Panc1 (cell line): Measurements from ENCODE around the gene PLEKHG7. TPM values are rescaled to one million over a fixed set of nuclear protein-coding genes. Genes with fewer than 3 reads are reported as not detected.
"Not testable (repeated sequence)": the region's sequence is repeated elsewhere in the genome, so short reads cannot be mapped to it uniquely, and the experiment has no call there.

ENCODE experiments used
- ATAC-seq: fragments of 200-7000 bp; cut with Tn5 transposase; 2 replicates; pipeline ENCODE4 v1.9.1; 2020; ENCODE audit warnings: mild to moderate bottlenecking, moderate library complexity
- BruUV-seq: library from RNA; stranded (reverse); fragments of 400-500 nt; replicated peaks from 2 replicates; lab custom pipeline; 2021; lab: Mats Ljungman, UMichigan
- CTCF ChIA-PET: fragments of 300-600 bp; sonication (Branson Sonifier 250); formaldehyde crosslinking; loops from one replicate; lab custom pipeline; 2022; ENCODE audit warnings: antibody characterized with exemption; lab: Charles Lee
- POLR2A ChIA-PET: fragments of 300-600 bp; sonication (Branson Sonifier 250); formaldehyde crosslinking; loops from one replicate; lab custom pipeline; 2022; ENCODE audit warnings: antibody characterized with exemption; lab: Charles Lee
- DNase-seq: peaks from one replicate; pipeline ENCODE4 v3.0.0-alpha.2; 2010; ENCODE audit warnings: low read depth, low spot score
- H3K27ac ChIP-seq: 2 replicates; pipeline ENCODE4 v1.5.1; 2011; ENCODE audit warnings: mild to moderate bottlenecking, low read length, inconsistent platforms
- H3K27me3 ChIP-seq: fragments of 200-500 bp; sonication (Bioruptor generic); 2 replicates; pipeline ENCODE4 v1.6.0; 2014; ENCODE audit warnings: low read length, inconsistent platforms; ENCODE audit not compliant: control insufficient read depth, insufficient read depth
- H3K36me3 ChIP-seq: fragments of 200-500 bp; sonication (Bioruptor generic); 2 replicates; pipeline ENCODE4 v1.5.1; 2014; ENCODE audit warnings: inconsistent platforms, mild to moderate bottlenecking, low read length, moderate library complexity; ENCODE audit not compliant: control insufficient read depth, insufficient read depth
- H3K4me1 ChIP-seq: 2 replicates; pipeline ENCODE4 v1.5.1; 2011; ENCODE audit warnings: inconsistent platforms, mild to moderate bottlenecking, low read length, moderate library complexity; ENCODE audit not compliant: control insufficient read depth, insufficient read depth
- H3K4me3 ChIP-seq, 2 experiments: 2 replicates each; pipeline ENCODE4 v1.5.1; 2011 to 2012; ENCODE audit warnings: low read depth in 2 of 2, low read length in 2 of 2, mild to moderate bottlenecking in 2 of 2, inconsistent platforms in 1 of 2, moderate library complexity in 1 of 2
- H3K9me3 ChIP-seq: fragments of 200-500 bp; sonication (Bioruptor generic); 2 replicates; pipeline ENCODE4 v1.5.1; 2014; ENCODE audit warnings: low read depth, mild to moderate bottlenecking, inconsistent platforms, low read length, moderate library complexity; ENCODE audit not compliant: control insufficient read depth, insufficient read depth
- CTCF ChIP-seq: fragments of 450-650 bp; IDR thresholded peaks from 2 replicates; pipeline ENCODE4 v1.5.1; 2017; ENCODE audit warnings: mild to moderate bottlenecking
- POLR2AphosphoS5 ChIP-seq: IDR thresholded peaks from 2 replicates; pipeline ENCODE4 v1.6.1; 2012; ENCODE audit warnings: mild to moderate bottlenecking, low read depth, low read length, moderate library complexity
- REST ChIP-seq, 2 experiments: IDR thresholded peaks; 2 replicates each; pipeline ENCODE4 v1.6.1; 2011 to 2012; ENCODE audit warnings: low read depth in 2 of 2, control low read depth in 1 of 2, low read length in 1 of 2, mild to moderate bottlenecking in 1 of 2, moderate library complexity in 1 of 2; ENCODE audit not compliant: insufficient read depth in 1 of 2
- SIN3A ChIP-seq: IDR thresholded peaks from 2 replicates; pipeline ENCODE4 v1.6.1; 2012; ENCODE audit warnings: low read depth, mild to moderate bottlenecking, low read length, moderate library complexity, borderline replicate concordance; ENCODE audit not compliant: insufficient read depth
- TCF7L2 ChIP-seq: IDR thresholded peaks from 2 replicates; pipeline ENCODE4 v1.6.1; 2011; ENCODE audit warnings: mild to moderate bottlenecking, low read depth, low read length, inconsistent platforms
- in situ Hi-C: cut with HindIII; loops from 2 replicates; pipeline ENCODE4 v1.10.0; 2016; ENCODE audit warnings: low sequenced_read_pairs, low pct_unique_long_range_greater_than_20kb
- intact Hi-C: fragments of 100-400 bp; cut with micrococcal nuclease; formaldehyde crosslinking; loops from one replicate; pipeline ENCODE4 v1.10.0; 2022; ENCODE audit not compliant: unreplicated experiment
- total RNA-seq: library from RNA; stranded (reverse); gene quantifications from one replicate; pipeline ENCODE4 v1.2.1, GENCODE V29; 2021; ENCODE audit not compliant: unreplicated experiment

Gene PLEKHG7
- total RNA-seq, 1 experiment from 2014 or later = not detected

- Histone ChIP-seq H3K9me3 (no peaks in the 10 kb centered on the region), H3K4me3 (no peak overlapping the region), H3K36me3 (no peaks in the 10 kb centered on the region), H3K4me1 (no peaks in the 10 kb centered on the region), H3K27ac (no peak overlapping the region), H3K27me3 (no peaks in the 10 kb centered on the region; the same call in 1 of the 2 replicates)
- no TSS peak for BruUV-seq
- in situ Hi-C loops (no loop called here), intact Hi-C loops (no loop called here)
- ChIA-PET CTCF (interaction anchor here (0.7 kb wide), 1 partner anchor 9 kb away, joined by 3 read pairs; no protein-coding TSS in a partner anchor), POLR2A (no interaction called here)
- DNase-seq (no peak), ATAC-seq (no peak)
- TF ChIP-seq TCF7L2 = no peak
- TF ChIP-seq CTCF = no peak
- no peak for TF ChIP-seq REST (IDR thresholded peaks at IDR 0.05; ENCODE audit: insufficient read depth in 1 of 2, low read depth in 2 of 2, low read length in 1 of 2)
- TF ChIP-seq SIN3A = no peak
- TF ChIP-seq POLR2AphosphoS5 = no peak
These were observed 34.0 kb upstream of the PLEKHG7 start for GRCh38 chr12:92668739-92669138.

GRCh38 chr12:92671524-92671923, 31.3 kb upstream of the PLEKHG7 start:
- H3K27ac ChIP-seq, DNase-seq, ATAC-seq, POLR2A ChIA-PET, H3K36me3 ChIP-seq, H3K27me3 ChIP-seq, H3K4me1 ChIP-seq, BruUV-seq, H3K4me3 ChIP-seq, CTCF ChIA-PET, in situ Hi-C loops, H3K9me3 ChIP-seq, intact Hi-C loops: not testable (repeated sequence)

- ATAC-seq = no peak
- Histone ChIP-seq H3K9me3 (no peaks in the 10 kb centered on the region), H3K36me3 (no peaks in the 10 kb centered on the region), H3K27ac (no peak overlapping the region), H3K4me1 (no peaks in the 10 kb centered on the region), H3K27me3 (no peaks in the 10 kb centered on the region), H3K4me3 (no peak overlapping the region)
- in situ Hi-C loops (no loop called here), intact Hi-C loops (no loop called here)
- no peak for TF ChIP-seq REST (IDR thresholded peaks at IDR 0.05; ENCODE audit: insufficient read depth in 1 of 2, low read depth in 2 of 2, low read length in 1 of 2)
- TF ChIP-seq TCF7L2 = no peak
- TF ChIP-seq SIN3A = no peak
- TF ChIP-seq POLR2AphosphoS5 = no peak
- no peak for TF ChIP-seq CTCF
- ChIA-PET POLR2A (no interaction called here), CTCF (no interaction called here)
- no TSS peak for BruUV-seq
- no peak for DNase-seq
These were observed 29.0 kb upstream of the PLEKHG7 start for GRCh38 chr12:92673756-92674155.
